Hematopoietic multipotent progenitor cell treated with erythropoietin and hydrocortisone succinate and interleukin-3 and kit ligand, for 6 days (in vitro differentiated cells): Measurements from ENCODE around the gene MYRIP.
"Not testable (repeated sequence)": the region's sequence is repeated elsewhere in the genome, so short reads cannot be mapped to it uniquely, and the experiment has no call there.

ENCODE experiments used
- DNase-seq: peaks from one replicate; pipeline ENCODE4 v3.0.0-alpha.2; 2015

Gene MYRIP

GRCh38 chr3:40247714-40248454 is 438.5 kb downstream of the MYRIP start:
- no peak for DNase-seq

GRCh38 chr3:40248591-40248990 is 439.2 kb downstream of the MYRIP start:
- DNase-seq: no peak

GRCh38 chr3:40249168-40249567 is 439.8 kb downstream of the MYRIP start:
- DNase-seq: no peak

GRCh38 chr3:40254491-40254890 is 445.1 kb downstream of the MYRIP start:
- no peak for DNase-seq

- no peak for DNase-seq
Observed at GRCh38 chr3:40254891-40255290, 445.5 kb downstream of the MYRIP start.

- DNase-seq: peak; percentile 35
Observed at GRCh38 chr3:40255532-40255931, 446.1 kb downstream of the MYRIP start.

GRCh38 chr3:40258064-40258463 is 448.7 kb downstream of the MYRIP start:
- no peak for DNase-seq

- DNase-seq: peak; percentile 57
Observed at GRCh38 chr3:40258555-40258954, 449.1 kb downstream of the MYRIP start.

- DNase-seq: no peak
Observed at GRCh38 chr3:40262331-40262730, 452.9 kb downstream of the MYRIP start.

GRCh38 chr3:40264451-40264850 is 455.0 kb downstream of the MYRIP start:
- no peak for DNase-seq

- DNase-seq: no peak
Observed at GRCh38 chr3:40265181-40265580, 455.8 kb downstream of the MYRIP start.

- DNase-seq: peak; percentile 59
Observed at GRCh38 chr3:40267937-40268724, 458.7 kb downstream of the MYRIP start.

GRCh38 chr3:40268802-40269524 is 459.6 kb downstream of the MYRIP start:
- no peak for DNase-seq

GRCh38 chr3:40278791-40279190 is 469.4 kb downstream of the MYRIP start:
- DNase-seq: peak; percentile 34

- DNase-seq: no peak
Observed at GRCh38 chr3:40281995-40282394, 472.6 kb downstream of the MYRIP start.

- not testable (repeated sequence) for DNase-seq
Observed at GRCh38 chr3:40283057-40283456, 473.6 kb downstream of the MYRIP start.

GRCh38 chr3:40287248-40287647 is 477.8 kb downstream of the MYRIP start:
- DNase-seq: no peak

GRCh38 chr3:40290396-40290795 is 481.0 kb downstream of the MYRIP start:
- no peak for DNase-seq

- no peak for DNase-seq
Observed at GRCh38 chr3:40291471-40291870, 482.1 kb downstream of the MYRIP start.

GRCh38 chr3:40292637-40293349 is 483.4 kb downstream of the MYRIP start:
- no peak for DNase-seq

- no peak for DNase-seq
Observed at GRCh38 chr3:40294434-40294833, 485.0 kb downstream of the MYRIP start.

- no peak for DNase-seq
Observed at GRCh38 chr3:40298075-40298474, 488.7 kb downstream of the MYRIP start.

- DNase-seq: no peak
Observed at GRCh38 chr3:40299130-40299720, 489.8 kb downstream of the MYRIP start.
